SK-N-SH (cell line): ENCODE measurements around the gene SH3GL2. TPM values are rescaled to one million over a fixed set of nuclear protein-coding genes. Genes with fewer than 3 reads are reported as not detected.

Source experiments
- CTCF ChIA-PET: fragments of 300-600, 350-600 bp; formaldehyde crosslinking; extraction: SDS; loops from one replicate; lab custom pipeline; 2021; lab: Yijun Ruan, JAX
- POLR2A ChIA-PET: fragments of 350-600 bp; sonication (Branson Sonifier 250); formaldehyde crosslinking; extraction: SDS; loops from one replicate; lab custom pipeline; 2020; ENCODE audit warnings: antibody characterized with exemption, inconsistent platforms; lab: Yijun Ruan, JAX
- DNase-seq: peaks from one replicate; pipeline ENCODE4 v3.0.0; 2012
- H2AFZ ChIP-seq: fragments of 200-600 bp; sonication (generic); 2 replicates; pipeline ENCODE4 v1.8.1; 2016; ENCODE audit warnings: antibody characterized with exemption, mild to moderate bottlenecking, low read depth
- H3F3A ChIP-seq: fragments of 200-600 bp; sonication (generic); replicated peaks from 2 replicates; pipeline ENCODE3; 2016; ENCODE audit warnings: antibody characterized with exemption, mild to moderate bottlenecking; ENCODE audit not compliant: insufficient read depth
- H3K27ac ChIP-seq, 2 experiments: fragments of 200-500 bp in 1 of 2; fragments of 200-600 bp in 1 of 2; sonication (Bioruptor generic) in 1 of 2; sonication (generic), shearing (Covaris generic) in 1 of 2; 2 replicates each; pipeline versions ENCODE4 v1.5.1 to v1.6.1; 2014 to 2016; ENCODE audit warnings: low read depth in 2 of 2, inconsistent platforms in 1 of 2, low read length in 1 of 2, mild to moderate bottlenecking in 1 of 2, mixed read lengths in 1 of 2
- H3K27me3 ChIP-seq: fragments of 200-600 bp; sonication (generic), shearing (Covaris generic); 2 replicates; pipeline ENCODE4 v1.6.1; 2016; ENCODE audit warnings: mixed run types; ENCODE audit not compliant: insufficient read depth
- H3K36me3 ChIP-seq, 2 experiments: fragments of 200-500 bp in 1 of 2; fragments of 200-600 bp in 1 of 2; sonication (Bioruptor generic) in 1 of 2; sonication (generic) in 1 of 2; replicated peaks in 1 of 2; 2 replicates each; pipeline versions ENCODE3 to v1.5.1; 2014 to 2016; ENCODE audit warnings: low read length in 1 of 2, mild to moderate bottlenecking in 1 of 2; ENCODE audit not compliant: insufficient read depth in 2 of 2, control insufficient read depth in 1 of 2
- H3K4me1 ChIP-seq, 2 experiments: fragments of 200-500 bp in 1 of 2; fragments of 200-600 bp in 1 of 2; sonication (Bioruptor generic) in 1 of 2; sonication (generic), shearing (Covaris generic) in 1 of 2; 2 replicates each; pipeline versions ENCODE4 v1.5.1 to v1.6.1; 2014 to 2016; ENCODE audit warnings: low read depth in 1 of 2, low read length in 1 of 2, mixed run types in 1 of 2; ENCODE audit not compliant: insufficient read depth in 2 of 2, control insufficient read depth in 1 of 2
- H3K4me2 ChIP-seq: fragments of 200-600 bp; sonication (generic), shearing (Covaris generic); 2 replicates; pipeline ENCODE4 v1.6.1; 2017; ENCODE audit warnings: mixed run types
- H3K4me3 ChIP-seq, 2 experiments: fragments of 200-500 bp in 1 of 2; fragments of 200-600 bp in 1 of 2; sonication (Bioruptor generic) in 1 of 2; sonication (generic), shearing (Covaris generic) in 1 of 2; 2 replicates each; pipeline versions ENCODE4 v1.5.1 to v1.8.1; 2014 to 2016; ENCODE audit warnings: low read depth in 2 of 2, inconsistent platforms in 1 of 2, low read length in 1 of 2, mild to moderate bottlenecking in 1 of 2, mixed read lengths in 1 of 2, moderate library complexity in 1 of 2
- H3K79me2 ChIP-seq: fragments of 200-600 bp; sonication (generic); 2 replicates; pipeline ENCODE4 v1.8.1; 2017; ENCODE audit warnings: mild to moderate bottlenecking; ENCODE audit not compliant: insufficient read depth
- H3K9ac ChIP-seq: fragments of 200-600 bp; sonication (generic); 2 replicates; pipeline ENCODE4 v1.6.1; 2017; ENCODE audit warnings: mixed run types
- H3K9me2 ChIP-seq: fragments of 200-600 bp; sonication (generic); 2 replicates; pipeline ENCODE4 v1.6.1; 2017; ENCODE audit warnings: mixed run types
- H3K9me3 ChIP-seq: fragments of 200-600 bp; sonication (generic); 2 replicates; pipeline ENCODE4 v1.6.1; 2017; ENCODE audit warnings: mixed run types, mild to moderate bottlenecking, moderate library complexity
- H4K20me1 ChIP-seq: fragments of 200-600 bp; sonication (generic); 2 replicates; pipeline ENCODE4 v1.6.1; 2017; ENCODE audit warnings: mild to moderate bottlenecking, mixed run types; ENCODE audit not compliant: insufficient read depth
- EP300 ChIP-seq, 2 experiments: IDR thresholded peaks; 2 replicates each; pipeline versions ENCODE4 v1.4.0 to v1.6.1; 2012; ENCODE audit warnings: borderline replicate concordance in 1 of 2, low read depth in 1 of 2, low read length in 1 of 2
- GATA2 ChIP-seq: sonication (generic); formaldehyde crosslinking; IDR thresholded peaks from 2 replicates; pipeline ENCODE4 v1.5.0; 2020; ENCODE audit warnings: mild to moderate bottlenecking, missing genetic modification reagents
- MEF2A ChIP-seq: IDR thresholded peaks from 2 replicates; pipeline ENCODE4 v1.4.0; 2012; ENCODE audit warnings: low read depth, borderline replicate concordance
- NFIC ChIP-seq: IDR thresholded peaks from 2 replicates; pipeline ENCODE4 v1.4.0; 2012; ENCODE audit warnings: borderline replicate concordance
- RCOR1 ChIP-seq: fragments of 150-350 bp; IDR thresholded peaks from 2 replicates; pipeline ENCODE4 v1.6.1; 2017; ENCODE audit warnings: antibody characterized with exemption, low read length
- SIN3A ChIP-seq: IDR thresholded peaks from 2 replicates; pipeline ENCODE4 v1.6.1; 2012; ENCODE audit warnings: low read depth, mild to moderate bottlenecking, low read length, moderate library complexity, borderline replicate concordance
- TAF1 ChIP-seq: IDR thresholded peaks from 2 replicates; pipeline ENCODE4 v1.6.1; 2012; ENCODE audit warnings: low read depth, mild to moderate bottlenecking, low read length, moderate library complexity, borderline replicate concordance
- TCF12 ChIP-seq: IDR thresholded peaks from 2 replicates; pipeline ENCODE4 v1.4.0; 2012
- TEAD4 ChIP-seq: IDR thresholded peaks from 2 replicates; pipeline ENCODE4 v1.4.0; 2012; ENCODE audit warnings: mild to moderate bottlenecking, borderline replicate concordance; ENCODE audit not compliant: insufficient read depth
- WGBS: methylation state at CpG from one replicate; pipeline ENCODE4 v1.1.6; 2017; ENCODE audit warnings: low lambda C conversion rate; 5-methylcytosine and 5-hydroxymethylcytosine counted together
- polyA plus RNA-seq, 3 experiments: library from polyadenylated mRNA; depleted of rRNA; stranded (reverse); fragments of >200 nt; gene quantifications; 2 replicates each; pipeline ENCODE4 v1.2.3, GENCODE V29; 2012
- TF ChIP-seq, protein P1 (sequence below): IDR thresholded peaks from 2 replicates; pipeline ENCODE4 v1.4.0; 2012; ENCODE audit warnings: low read depth, borderline replicate concordance
- TF ChIP-seq, protein P2 (sequence below): IDR thresholded peaks from 2 replicates; pipeline ENCODE4 v1.6.1; 2012; ENCODE audit warnings: mild to moderate bottlenecking, low read depth, low read length, moderate library complexity

Gene SH3GL2
- polyA plus RNA-seq, 1 of the 3 experiments (the other 2 are of a cell fraction): 0.05 TPM

DNA sequence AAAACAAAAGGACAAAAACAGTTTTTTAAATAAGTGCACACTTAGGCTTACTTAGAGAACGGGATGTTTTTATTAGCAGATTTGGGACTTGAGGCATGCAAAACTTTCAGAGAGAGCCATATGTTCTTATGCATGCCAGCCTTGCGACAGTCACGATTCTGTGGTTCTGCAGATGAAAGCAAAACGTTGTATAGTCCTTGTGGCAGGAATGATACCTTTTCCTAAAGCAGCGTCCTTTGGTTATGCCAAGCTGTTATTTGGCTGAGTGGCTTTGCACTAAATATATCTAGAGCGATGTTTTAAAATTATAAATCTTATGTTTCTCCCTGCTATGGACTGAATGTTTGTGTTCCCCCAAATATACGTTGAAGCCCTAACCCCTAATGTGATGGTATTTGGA is 152.0 kb downstream of the SH3GL2 start:
- H3K27ac ChIP-seq: no peak overlapping the region
- no peaks in the 10 kb centered on the region for H3K4me1 ChIP-seq
- no peaks in the 10 kb centered on the region for H3K9me2 ChIP-seq
- no peaks in the 10 kb centered on the region for H3K79me2 ChIP-seq
- 5% methylated on average over 7 of the region's 7 CpGs for WGBS
- no peaks in the 10 kb centered on the region for H3K27me3 ChIP-seq
- H3K9me3 ChIP-seq: no peaks in the 10 kb centered on the region
- ChIA-PET CTCF (no interaction called here), POLR2A (no interaction called here)
- no peaks in the 10 kb centered on the region for H3K36me3 ChIP-seq
- no peak overlapping the region for H3K4me3 ChIP-seq
- H3K4me2 ChIP-seq: no peak overlapping the region
- no peaks in the 10 kb centered on the region for H3F3A ChIP-seq
- TF ChIP-seq, protein P1, sequence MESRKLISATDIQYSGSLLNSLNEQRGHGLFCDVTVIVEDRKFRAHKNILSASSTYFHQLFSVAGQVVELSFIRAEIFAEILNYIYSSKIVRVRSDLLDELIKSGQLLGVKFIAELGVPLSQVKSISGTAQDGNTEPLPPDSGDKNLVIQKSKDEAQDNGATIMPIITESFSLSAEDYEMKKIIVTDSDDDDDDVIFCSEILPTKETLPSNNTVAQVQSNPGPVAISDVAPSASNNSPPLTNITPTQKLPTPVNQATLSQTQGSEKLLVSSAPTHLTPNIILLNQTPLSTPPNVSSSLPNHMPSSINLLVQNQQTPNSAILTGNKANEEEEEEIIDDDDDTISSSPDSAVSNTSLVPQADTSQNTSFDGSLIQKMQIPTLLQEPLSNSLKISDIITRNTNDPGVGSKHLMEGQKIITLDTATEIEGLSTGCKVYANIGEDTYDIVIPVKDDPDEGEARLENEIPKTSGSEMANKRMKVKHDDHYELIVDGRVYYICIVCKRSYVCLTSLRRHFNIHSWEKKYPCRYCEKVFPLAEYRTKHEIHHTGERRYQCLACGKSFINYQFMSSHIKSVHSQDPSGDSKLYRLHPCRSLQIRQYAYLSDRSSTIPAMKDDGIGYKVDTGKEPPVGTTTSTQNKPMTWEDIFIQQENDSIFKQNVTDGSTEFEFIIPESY: no peak
- TF ChIP-seq TEAD4: no peak
- no peak for TF ChIP-seq SIN3A
- TF ChIP-seq EP300 (IDR thresholded peaks at IDR 0.05; ENCODE audit: borderline replicate concordance in 1 of 2, low read depth in 1 of 2, low read length in 1 of 2): no peak
- no peak for TF ChIP-seq TCF12
- TF ChIP-seq TAF1: no peak
- TF ChIP-seq, protein P2, sequence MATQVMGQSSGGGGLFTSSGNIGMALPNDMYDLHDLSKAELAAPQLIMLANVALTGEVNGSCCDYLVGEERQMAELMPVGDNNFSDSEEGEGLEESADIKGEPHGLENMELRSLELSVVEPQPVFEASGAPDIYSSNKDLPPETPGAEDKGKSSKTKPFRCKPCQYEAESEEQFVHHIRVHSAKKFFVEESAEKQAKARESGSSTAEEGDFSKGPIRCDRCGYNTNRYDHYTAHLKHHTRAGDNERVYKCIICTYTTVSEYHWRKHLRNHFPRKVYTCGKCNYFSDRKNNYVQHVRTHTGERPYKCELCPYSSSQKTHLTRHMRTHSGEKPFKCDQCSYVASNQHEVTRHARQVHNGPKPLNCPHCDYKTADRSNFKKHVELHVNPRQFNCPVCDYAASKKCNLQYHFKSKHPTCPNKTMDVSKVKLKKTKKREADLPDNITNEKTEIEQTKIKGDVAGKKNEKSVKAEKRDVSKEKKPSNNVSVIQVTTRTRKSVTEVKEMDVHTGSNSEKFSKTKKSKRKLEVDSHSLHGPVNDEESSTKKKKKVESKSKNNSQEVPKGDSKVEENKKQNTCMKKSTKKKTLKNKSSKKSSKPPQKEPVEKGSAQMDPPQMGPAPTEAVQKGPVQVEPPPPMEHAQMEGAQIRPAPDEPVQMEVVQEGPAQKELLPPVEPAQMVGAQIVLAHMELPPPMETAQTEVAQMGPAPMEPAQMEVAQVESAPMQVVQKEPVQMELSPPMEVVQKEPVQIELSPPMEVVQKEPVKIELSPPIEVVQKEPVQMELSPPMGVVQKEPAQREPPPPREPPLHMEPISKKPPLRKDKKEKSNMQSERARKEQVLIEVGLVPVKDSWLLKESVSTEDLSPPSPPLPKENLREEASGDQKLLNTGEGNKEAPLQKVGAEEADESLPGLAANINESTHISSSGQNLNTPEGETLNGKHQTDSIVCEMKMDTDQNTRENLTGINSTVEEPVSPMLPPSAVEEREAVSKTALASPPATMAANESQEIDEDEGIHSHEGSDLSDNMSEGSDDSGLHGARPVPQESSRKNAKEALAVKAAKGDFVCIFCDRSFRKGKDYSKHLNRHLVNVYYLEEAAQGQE: no peak
- TF ChIP-seq NFIC: no peak
- no peak for TF ChIP-seq MEF2A
- TF ChIP-seq RCOR1: no peak
- H4K20me1 ChIP-seq: no peaks in the 10 kb centered on the region
- no peak overlapping the region for H2AFZ ChIP-seq
- no peak for DNase-seq
- H3K9ac ChIP-seq: no peak overlapping the region

DNA sequence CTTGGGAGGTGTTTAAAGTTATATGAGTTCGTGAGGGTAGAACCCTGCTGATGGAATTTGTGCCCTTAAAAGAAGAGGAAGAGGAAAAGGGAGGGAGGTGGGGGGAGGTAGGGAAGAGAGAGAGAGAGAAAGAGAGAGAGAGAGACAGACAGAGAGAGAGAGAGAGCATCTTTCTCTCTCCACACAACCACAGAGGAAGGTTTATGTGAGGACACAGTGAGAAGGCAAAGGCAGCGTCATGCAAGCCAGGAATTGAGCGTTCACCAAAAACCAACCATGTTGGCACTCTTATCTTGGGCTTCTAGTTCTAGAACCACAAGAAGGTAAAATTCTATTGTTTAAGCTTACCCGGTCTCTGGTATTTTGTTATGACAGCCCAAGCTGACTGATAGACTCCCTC is 152.4 kb downstream of the SH3GL2 start:
- Histone ChIP-seq H2AFZ (no peak overlapping the region), H3K27ac (no peak overlapping the region), H3K36me3 (no peaks in the 10 kb centered on the region), H3K79me2 (no peaks in the 10 kb centered on the region), H3K9ac (no peak overlapping the region), H3K4me2 (no peak overlapping the region), H3K27me3 (no peaks in the 10 kb centered on the region), H3K9me2 (no peaks in the 10 kb centered on the region), H3K4me1 (no peaks in the 10 kb centered on the region), H3K4me3 (no peak overlapping the region), H3F3A (no peaks in the 10 kb centered on the region)
- no peak for DNase-seq
- 26% methylated on average over 4 of the region's 4 CpGs for WGBS
- CTCF ChIA-PET: no interaction called here
- POLR2A ChIA-PET: no interaction called here
- no peak for TF ChIP-seq GATA2 (CRISPR knock-in tag)
- TF ChIP-seq, all 33 proteins: peak for 0
- H4K20me1 ChIP-seq: no peaks in the 10 kb centered on the region
- H3K9me3 ChIP-seq: no peaks in the 10 kb centered on the region
